Large intestine (tissue), 3 donors: ENCODE data around the gene ZNF385B. TPM values are rescaled to one million over a fixed set of nuclear protein-coding genes. Genes with fewer than 3 reads are reported as not detected.

Source experiments
- DNase-seq, 2 donors: peaks; one replicate each; pipeline versions ENCODE4 v3.0.0 to v3.0.0-alpha.2; 2013
- H3K27ac ChIP-seq: one replicate; pipeline ENCODE4 v1.5.1; 2013; ENCODE audit warnings: low read length
- H3K27me3 ChIP-seq: 2 replicates; pipeline ENCODE4 v1.6.1; 2013; ENCODE audit warnings: low read length; ENCODE audit not compliant: control insufficient read depth, insufficient read depth
- H3K36me3 ChIP-seq: 2 replicates; pipeline ENCODE4 v1.6.1; 2013; ENCODE audit warnings: low read length; ENCODE audit not compliant: control insufficient read depth, insufficient read depth
- H3K4me1 ChIP-seq: one replicate; pipeline ENCODE4 v1.6.1; 2013; ENCODE audit warnings: low read length; ENCODE audit not compliant: control insufficient read depth, insufficient read depth
- H3K4me3 ChIP-seq: one replicate; pipeline ENCODE4 v1.5.1; 2013; ENCODE audit warnings: low read length
- H3K9me3 ChIP-seq: one replicate; pipeline ENCODE4 v1.6.1; 2013; ENCODE audit warnings: mild to moderate bottlenecking, low read depth, low read length, moderate library complexity; ENCODE audit not compliant: control insufficient read depth
- WGBS: methylation state at CpG from one replicate; pipeline ENCODE4 v1.1.5; 2013; ENCODE audit warnings: low lambda C conversion rate; ENCODE audit not compliant: insufficient coverage; 5-methylcytosine and 5-hydroxymethylcytosine counted together
- polyA plus RNA-seq: library from polyadenylated mRNA; unstranded; fragments of 120-200 nt; gene quantifications from one replicate; pipeline ENCODE4 v1.2.1, GENCODE V29; 2013

The ZNF385B gene
- polyA plus RNA-seq, 1 donor = 2.0 TPM

GRCh38 chr2:179884193-179884592, 22.8 kb upstream of the ZNF385B start:
- no CpG with 5 or more reads among the region's 8 CpGs for WGBS
- Histone ChIP-seq H3K36me3 (no peaks in the 10 kb centered on the region), H3K27me3 (no peaks in the 10 kb centered on the region), H3K9me3 (no peaks in the 10 kb centered on the region), H3K27ac (no peak overlapping the region), H3K4me3 (no peak overlapping the region), H3K4me1 (no peaks in the 10 kb centered on the region)
- no peak for DNase-seq

GRCh38 chr2:179882851-179883806, 21.7 kb upstream of the ZNF385B start:
- no peaks in the 10 kb centered on the region for H3K9me3 ChIP-seq
- no peak overlapping the region for H3K27ac ChIP-seq
- WGBS = no CpG with 5 or more reads among the region's 6 CpGs
- no peaks in the 10 kb centered on the region for H3K4me1 ChIP-seq
- no peaks in the 10 kb centered on the region for H3K36me3 ChIP-seq
- H3K27me3 ChIP-seq = no peaks in the 10 kb centered on the region
- no peak for DNase-seq
- no peak overlapping the region for H3K4me3 ChIP-seq

- no peak overlapping the region for H3K27ac ChIP-seq
- H3K9me3 ChIP-seq = no peaks in the 10 kb centered on the region
- no peak for DNase-seq
- H3K4me1 ChIP-seq = no peaks in the 10 kb centered on the region
- H3K4me3 ChIP-seq = no peak overlapping the region
- H3K36me3 ChIP-seq = no peaks in the 10 kb centered on the region
- WGBS = 67% methylated on average over 1 of the region's 4 CpGs
- no peaks in the 10 kb centered on the region for H3K27me3 ChIP-seq
These were observed 16.4 kb upstream of the ZNF385B start for GRCh38 chr2:179877601-179878364.

DNA sequence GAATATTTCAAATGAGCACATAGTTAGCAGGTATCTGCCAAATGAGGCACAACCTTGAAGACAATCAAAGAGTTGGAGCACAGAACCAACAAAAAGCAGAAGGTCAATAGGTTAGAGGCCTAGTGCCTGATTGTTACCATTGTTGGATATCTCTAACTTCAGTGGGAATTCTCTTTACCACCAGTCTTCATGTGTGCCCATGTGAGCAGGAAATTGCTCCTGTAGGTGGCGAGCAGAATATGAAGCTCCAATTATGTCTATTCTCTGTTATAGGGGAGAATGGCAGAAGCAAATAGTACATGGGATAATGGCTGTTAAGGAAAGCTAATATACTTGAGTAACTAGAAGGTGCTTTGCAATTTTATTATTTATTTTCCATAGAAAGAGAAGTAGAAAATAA, 14.9 kb upstream of the ZNF385B start:
- Histone ChIP-seq H3K4me3 (no peak overlapping the region), H3K27ac (no peak overlapping the region), H3K4me1 (no peaks in the 10 kb centered on the region), H3K36me3 (no peaks in the 10 kb centered on the region), H3K27me3 (no peaks in the 10 kb centered on the region), H3K9me3 (no peaks in the 10 kb centered on the region)
- WGBS = 83% methylated on average over 1 of the region's 1 CpG
- no peak for DNase-seq

DNA sequence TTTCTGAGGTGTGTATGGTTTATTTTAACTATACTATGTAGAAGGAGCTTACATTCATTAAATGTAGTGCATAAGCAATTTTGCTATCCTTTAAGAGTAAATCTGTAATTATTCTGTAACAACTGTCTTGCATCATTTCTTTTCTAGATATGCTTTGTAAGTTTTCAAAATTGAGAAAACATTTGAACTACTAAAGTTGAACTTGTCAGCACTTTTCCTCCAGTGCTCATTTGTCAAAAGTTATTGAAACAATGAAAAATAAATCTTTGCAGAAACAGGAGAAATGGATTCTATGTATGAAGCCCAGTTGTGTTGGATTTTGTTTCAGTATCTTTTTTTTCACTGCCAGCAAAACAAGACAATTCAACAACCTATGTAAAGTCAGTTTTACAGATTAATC, 14.5 kb upstream of the ZNF385B start:
- Histone ChIP-seq H3K9me3 (no peaks in the 10 kb centered on the region), H3K27ac (no peak overlapping the region), H3K4me3 (no peak overlapping the region), H3K27me3 (peaks cover 2% of the 10 kb centered on the region), H3K4me1 (no peaks in the 10 kb centered on the region), H3K36me3 (no peaks in the 10 kb centered on the region)
- no peak for DNase-seq

GRCh38 chr2:179862898-179863458, 1.6 kb upstream of the ZNF385B start:
- WGBS = 53% methylated on average over 2 of the region's 6 CpGs
- H3K27me3 ChIP-seq = peaks cover 45% of the 10 kb centered on the region

DNA sequence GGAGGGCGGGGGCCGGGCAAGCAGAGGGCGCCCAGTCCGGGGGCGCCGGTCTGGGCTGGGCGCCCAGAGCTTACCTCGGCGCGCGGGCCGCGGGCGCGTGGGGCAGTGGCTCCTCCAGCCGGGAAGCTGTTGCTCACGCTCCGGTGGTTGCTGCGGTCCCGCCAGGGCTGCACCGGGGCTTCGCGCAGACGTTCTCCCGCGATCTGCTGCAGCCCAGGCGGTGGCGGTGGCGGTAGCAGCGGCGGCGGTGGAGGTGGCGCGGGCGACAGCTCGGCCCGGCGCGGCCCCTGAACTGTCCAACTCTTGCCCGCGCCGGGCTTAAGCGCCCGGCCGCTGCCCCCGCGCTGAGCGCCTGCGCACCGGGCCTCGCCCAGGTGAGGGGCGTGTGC, 391 bp downstream of the ZNF385B start:
- WGBS = no CpG with 5 or more reads among the region's 52 CpGs
- Histone ChIP-seq H3K4me3 (no peak overlapping the region), H3K27ac (no peak overlapping the region), H3K36me3 (no peaks in the 10 kb centered on the region), H3K27me3 (peaks cover 51% of the 10 kb centered on the region), H3K9me3 (no peaks in the 10 kb centered on the region), H3K4me1 (no peaks in the 10 kb centered on the region)
- peak in 1 of 2 donors; percentile 22 for DNase-seq

More at GRCh38 chr2:179862898-179863458, 1.6 kb upstream of the ZNF385B start:
- no peak for DNase-seq
- no peaks in the 10 kb centered on the region for H3K9me3 ChIP-seq
- no peaks in the 10 kb centered on the region for H3K36me3 ChIP-seq
- H3K4me1 ChIP-seq = no peaks in the 10 kb centered on the region
- H3K4me3 ChIP-seq = no peak overlapping the region
- no peak overlapping the region for H3K27ac ChIP-seq

- Histone ChIP-seq H3K27me3 (peaks cover 51% of the 10 kb centered on the region), H3K4me3 (peak overlapping the region; percentile 12)
- DNase-seq = peak in 1 of 2 donors; percentile 3
These were observed 971 bp downstream of the ZNF385B start for GRCh38 chr2:179860255-179861026.

GRCh38 chr2:179859523-179859922, 1.9 kb downstream of the ZNF385B start:
- H3K27ac ChIP-seq = no peak overlapping the region
- H3K27me3 ChIP-seq = peaks cover 51% of the 10 kb centered on the region
- DNase-seq = no peak
- no peaks in the 10 kb centered on the region for H3K9me3 ChIP-seq
- H3K4me1 ChIP-seq = no peaks in the 10 kb centered on the region
- no peak overlapping the region for H3K4me3 ChIP-seq
- no peaks in the 10 kb centered on the region for H3K36me3 ChIP-seq
- WGBS = no CpG with 5 or more reads among the region's 1 CpG

More at GRCh38 chr2:179860255-179861026, 971 bp downstream of the ZNF385B start:
- no peaks in the 10 kb centered on the region for H3K4me1 ChIP-seq
- no peaks in the 10 kb centered on the region for H3K36me3 ChIP-seq
- H3K9me3 ChIP-seq = no peaks in the 10 kb centered on the region
- no peak overlapping the region for H3K27ac ChIP-seq
- WGBS = 0% methylated on average over 1 of the region's 34 CpGs

GRCh38 chr2:179857236-179857635, 4.2 kb downstream of the ZNF385B start:
- no peaks in the 10 kb centered on the region for H3K4me1 ChIP-seq
- no peak overlapping the region for H3K4me3 ChIP-seq
- WGBS = 67% methylated on average over 2 of the region's 4 CpGs
- H3K27ac ChIP-seq = no peak overlapping the region
- H3K9me3 ChIP-seq = no peaks in the 10 kb centered on the region
- no peak for DNase-seq
- H3K27me3 ChIP-seq = peaks cover 36% of the 10 kb centered on the region
- no peaks in the 10 kb centered on the region for H3K36me3 ChIP-seq
